Measurements from ENCODE around the gene PDGFRB. TPM values are rescaled to one million over a fixed set of nuclear protein-coding genes. Genes with fewer than 3 reads are reported as not detected.

Gene PDGFRB
- total RNA-seq, 1 experiment from 2014 or later, result not detected

DNA sequence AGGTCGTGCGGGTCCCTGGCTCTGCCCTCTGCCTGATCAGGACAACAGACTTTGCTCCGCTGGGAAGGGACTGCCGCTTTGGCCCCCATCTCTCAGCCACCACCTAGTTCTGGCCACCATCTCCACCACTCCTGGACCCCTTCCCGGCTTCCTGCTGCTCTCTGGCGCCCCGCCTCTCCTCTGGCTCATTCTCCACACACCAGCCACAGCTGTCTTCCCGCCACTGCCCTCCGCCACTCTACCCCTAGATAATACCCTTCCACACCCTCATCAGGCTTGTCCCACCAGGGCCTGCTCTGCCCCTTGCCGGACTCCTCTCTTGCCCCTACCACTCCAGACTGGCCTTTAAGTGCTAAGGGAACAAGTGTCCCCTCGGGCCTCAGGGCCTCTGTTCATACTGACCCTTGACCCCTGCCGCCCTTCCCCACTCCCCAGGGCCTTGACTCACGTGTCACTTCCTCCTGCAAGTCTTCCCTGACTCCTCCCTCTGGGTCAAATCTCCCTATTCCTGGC, 8.0 kb upstream of the PDGFRB start:
- Histone ChIP-seq H3K79me2 (ENCODE audit: low read length) (no peaks in the 10 kb centered on the region), H3K9me2 (replicated peaks; ENCODE audit: insufficient read depth, low read length) (no peaks in the 10 kb centered on the region), H3K27me3 (ENCODE audit: low read length) (no peaks in the 10 kb centered on the region), H3K4me2 (ENCODE audit: low read depth, low read length, poor library complexity, severe bottlenecking) (no peak overlapping the region), H4K20me1 (ENCODE audit: insufficient read depth, low read depth, low read length) (0 out of 2 replicates have a peak, but pooled peaks cover 7% of the 10 kb centered on the region), H3K9ac (ENCODE audit: low read length) (no peak overlapping the region), H3K27ac (ENCODE audit: low read length) (no peak overlapping the region), H3K4me3 (ENCODE audit: low read length) (no peak overlapping the region), H3K36me3 (ENCODE audit: insufficient read depth, low read length) (no peaks in the 10 kb centered on the region), H3K9me3 (ENCODE audit: low read length) (no peaks in the 10 kb centered on the region), H3K4me1 (ENCODE audit: low read length) (peaks cover 9% of the 10 kb centered on the region), H2AFZ (ENCODE audit: low read length) (no peak overlapping the region)
- no peak for DNase-seq

DNA sequence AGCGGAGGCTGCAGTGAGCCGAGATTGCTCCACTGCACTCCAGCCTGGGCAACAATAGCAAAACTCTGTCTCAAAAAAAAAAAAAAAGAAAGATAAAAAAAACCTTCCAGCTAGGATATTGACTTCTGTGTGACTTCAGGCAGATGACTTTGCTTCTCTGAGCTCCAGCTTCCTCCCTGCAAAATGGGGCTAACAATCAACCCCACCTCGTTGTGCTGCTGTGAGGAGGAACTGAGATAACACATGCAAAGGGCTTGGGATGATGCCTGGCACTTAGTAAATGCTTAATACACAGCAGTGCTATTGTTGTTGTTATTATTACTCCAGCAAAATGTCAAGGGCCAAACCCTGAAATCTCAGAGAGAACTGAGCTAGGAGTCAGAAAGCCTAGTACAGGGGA, 7.4 kb upstream of the PDGFRB start:
- H3K4me1 ChIP-seq (ENCODE audit: low read length), result peaks cover 9% of the 10 kb centered on the region
- H4K20me1 ChIP-seq (ENCODE audit: insufficient read depth, low read depth, low read length), result 0 out of 2 replicates have a peak, but pooled peaks cover 7% of the 10 kb centered on the region
- DNase-seq, result no peak
- H3K4me3 ChIP-seq (ENCODE audit: low read length), result no peak overlapping the region
- H2AFZ ChIP-seq (ENCODE audit: low read length), result no peak overlapping the region
- no peaks in the 10 kb centered on the region for H3K9me2 ChIP-seq (replicated peaks; ENCODE audit: insufficient read depth, low read length)
- H3K9ac ChIP-seq (ENCODE audit: low read length), result no peak overlapping the region
- no peaks in the 10 kb centered on the region for H3K79me2 ChIP-seq (ENCODE audit: low read length)
- H3K27me3 ChIP-seq (ENCODE audit: low read length), result no peaks in the 10 kb centered on the region
- no peaks in the 10 kb centered on the region for H3K9me3 ChIP-seq (ENCODE audit: low read length)
- no peaks in the 10 kb centered on the region for H3K36me3 ChIP-seq (ENCODE audit: insufficient read depth, low read length)
- no peak overlapping the region for H3K4me2 ChIP-seq (ENCODE audit: low read depth, low read length, poor library complexity, severe bottlenecking)
- H3K27ac ChIP-seq (ENCODE audit: low read length), result no peak overlapping the region

DNA sequence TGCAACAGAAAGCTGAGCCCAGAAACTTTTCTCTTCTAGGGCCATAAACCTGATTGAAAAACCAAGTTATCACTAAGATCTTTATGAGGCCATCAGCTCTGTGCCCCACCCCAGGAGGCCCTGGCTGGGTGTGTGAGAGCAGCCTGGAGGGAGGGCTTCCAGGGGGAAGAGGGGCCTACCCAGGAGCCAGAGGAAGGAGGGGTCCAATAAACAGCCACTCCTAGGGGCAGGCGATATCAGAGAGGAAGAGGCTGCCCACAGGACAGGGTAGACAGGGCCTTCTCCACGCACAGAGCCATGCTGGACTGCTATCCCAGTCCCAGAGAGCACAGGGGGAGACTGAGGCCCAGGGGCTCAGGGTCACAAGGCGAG, 6.5 kb upstream of the PDGFRB start:
- no peak overlapping the region for H3K4me3 ChIP-seq (ENCODE audit: low read length)
- no peak for DNase-seq
- no peak overlapping the region for H3K9ac ChIP-seq (ENCODE audit: low read length)
- no peaks in the 10 kb centered on the region for H3K9me2 ChIP-seq (replicated peaks; ENCODE audit: insufficient read depth, low read length)
- H3K27ac ChIP-seq (ENCODE audit: low read length), result no peak overlapping the region
- no peak overlapping the region for H2AFZ ChIP-seq (ENCODE audit: low read length)
- H3K9me3 ChIP-seq (ENCODE audit: low read length), result no peaks in the 10 kb centered on the region
- no peaks in the 10 kb centered on the region for H3K79me2 ChIP-seq (ENCODE audit: low read length)
- H4K20me1 ChIP-seq (ENCODE audit: insufficient read depth, low read depth, low read length), result peaks cover 7% of the 10 kb centered on the region; the same call in 1 of the 2 replicates
- no peak overlapping the region for H3K4me2 ChIP-seq (ENCODE audit: low read depth, low read length, poor library complexity, severe bottlenecking)
- H3K4me1 ChIP-seq (ENCODE audit: low read length), result peaks cover 9% of the 10 kb centered on the region
- H3K36me3 ChIP-seq (ENCODE audit: insufficient read depth, low read length), result no peaks in the 10 kb centered on the region
- no peaks in the 10 kb centered on the region for H3K27me3 ChIP-seq (ENCODE audit: low read length)

DNA sequence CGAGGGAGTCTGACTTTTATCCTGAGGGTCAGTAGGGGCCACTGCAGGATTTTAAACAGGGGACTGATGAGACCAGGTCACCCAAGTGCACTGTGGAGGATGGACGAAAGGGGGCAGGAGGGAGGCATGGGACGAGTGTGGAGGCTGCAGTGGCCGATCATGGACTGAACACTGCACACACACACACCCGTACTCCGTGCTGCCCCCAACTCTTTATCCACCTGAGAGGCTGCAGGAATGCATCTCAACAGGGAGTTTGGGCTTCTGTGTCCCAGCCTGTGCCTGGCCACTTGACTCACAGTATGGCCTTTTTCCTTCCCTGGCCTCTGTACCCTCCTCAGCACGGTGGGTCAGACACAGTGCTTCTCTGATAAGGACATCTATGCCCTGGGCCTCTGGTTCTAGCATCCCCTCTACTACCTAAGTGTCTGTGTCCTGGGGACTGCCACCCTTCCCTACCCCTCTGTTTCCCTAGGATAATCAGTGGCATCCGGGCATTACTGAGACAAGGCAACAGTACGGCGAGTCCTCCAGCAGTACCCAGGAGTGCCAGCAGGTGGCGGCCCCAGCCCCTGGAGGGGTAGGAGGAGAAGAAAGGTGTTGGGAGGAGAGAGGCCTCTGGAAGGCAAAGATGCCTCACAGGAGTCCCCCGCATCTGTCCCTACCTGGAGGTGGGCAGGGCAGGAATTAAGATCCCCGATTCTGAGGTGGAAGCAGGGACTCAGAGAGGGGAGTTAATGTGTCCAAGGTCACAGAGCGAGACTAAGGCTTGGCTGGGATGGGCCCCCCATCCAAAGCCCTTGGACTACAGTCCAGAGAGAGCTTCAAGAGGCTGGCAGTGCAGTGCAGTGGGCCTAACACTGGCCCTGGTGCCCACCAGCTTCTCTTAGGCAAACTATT, 5.8 kb upstream of the PDGFRB start:
- Histone ChIP-seq H3K9me2 (replicated peaks; ENCODE audit: insufficient read depth, low read length) (no peaks in the 10 kb centered on the region), H4K20me1 (ENCODE audit: insufficient read depth, low read depth, low read length) (peaks cover 7% of the 10 kb centered on the region; the same call in 1 of the 2 replicates), H3K4me3 (ENCODE audit: low read length) (no peak overlapping the region), H3K9ac (ENCODE audit: low read length) (no peak overlapping the region), H3K4me1 (ENCODE audit: low read length) (peaks cover 9% of the 10 kb centered on the region), H3K36me3 (ENCODE audit: insufficient read depth, low read length) (no peaks in the 10 kb centered on the region), H3K9me3 (ENCODE audit: low read length) (no peaks in the 10 kb centered on the region), H3K79me2 (ENCODE audit: low read length) (no peaks in the 10 kb centered on the region), H3K4me2 (ENCODE audit: low read depth, low read length, poor library complexity, severe bottlenecking) (peak overlapping the region; percentile 21), H3K27me3 (ENCODE audit: low read length) (no peaks in the 10 kb centered on the region), H3K27ac (ENCODE audit: low read length) (no peak overlapping the region), H2AFZ (ENCODE audit: low read length) (no peak overlapping the region)
- DNase-seq, result peak; percentile 89

DNA sequence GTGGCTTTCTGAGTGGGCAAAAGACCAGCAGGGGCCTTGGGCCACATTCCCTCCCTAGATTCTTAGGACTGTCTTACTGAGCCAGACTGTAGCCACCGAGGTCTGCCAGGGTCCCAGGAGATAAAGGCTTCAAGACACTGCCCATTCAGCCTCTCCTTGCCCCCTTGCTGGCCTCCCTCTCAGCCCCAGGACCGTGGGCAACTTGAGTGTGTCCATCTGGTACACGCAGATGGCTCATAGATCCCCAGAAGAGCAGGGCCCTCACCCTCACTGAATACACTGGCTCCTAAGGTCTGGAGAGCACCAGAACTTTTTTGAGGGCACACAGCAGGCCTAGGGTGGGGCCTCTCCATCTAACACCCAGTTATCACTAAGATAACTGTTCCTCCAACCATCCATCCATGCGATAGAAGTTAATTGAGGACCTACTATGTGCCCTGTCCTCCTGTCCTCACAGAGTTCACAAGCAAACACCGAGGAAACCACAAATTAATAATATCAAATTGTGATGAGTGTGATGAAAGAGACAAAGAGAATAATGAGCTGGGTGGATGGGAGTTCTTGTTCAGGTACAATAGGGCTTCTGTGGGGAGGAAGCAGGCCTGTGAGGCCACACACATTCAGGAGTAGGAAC, 4.9 kb upstream of the PDGFRB start:
- Histone ChIP-seq H3K9ac (ENCODE audit: low read length) (no peak overlapping the region), H3K36me3 (ENCODE audit: insufficient read depth, low read length) (no peaks in the 10 kb centered on the region), H3K4me1 (ENCODE audit: low read length) (peaks cover 9% of the 10 kb centered on the region), H3K9me3 (ENCODE audit: low read length) (no peaks in the 10 kb centered on the region), H3K27me3 (ENCODE audit: low read length) (no peaks in the 10 kb centered on the region), H3K79me2 (ENCODE audit: low read length) (no peaks in the 10 kb centered on the region), H2AFZ (ENCODE audit: low read length) (no peak overlapping the region), H4K20me1 (ENCODE audit: insufficient read depth, low read depth, low read length) (peaks cover 12% of the 10 kb centered on the region; the same call in 1 of the 2 replicates), H3K27ac (ENCODE audit: low read length) (no peak overlapping the region), H3K4me2 (ENCODE audit: low read depth, low read length, poor library complexity, severe bottlenecking) (no peak overlapping the region), H3K9me2 (replicated peaks; ENCODE audit: insufficient read depth, low read length) (no peaks in the 10 kb centered on the region), H3K4me3 (ENCODE audit: low read length) (no peak overlapping the region)
- DNase-seq, result no peak

DNA sequence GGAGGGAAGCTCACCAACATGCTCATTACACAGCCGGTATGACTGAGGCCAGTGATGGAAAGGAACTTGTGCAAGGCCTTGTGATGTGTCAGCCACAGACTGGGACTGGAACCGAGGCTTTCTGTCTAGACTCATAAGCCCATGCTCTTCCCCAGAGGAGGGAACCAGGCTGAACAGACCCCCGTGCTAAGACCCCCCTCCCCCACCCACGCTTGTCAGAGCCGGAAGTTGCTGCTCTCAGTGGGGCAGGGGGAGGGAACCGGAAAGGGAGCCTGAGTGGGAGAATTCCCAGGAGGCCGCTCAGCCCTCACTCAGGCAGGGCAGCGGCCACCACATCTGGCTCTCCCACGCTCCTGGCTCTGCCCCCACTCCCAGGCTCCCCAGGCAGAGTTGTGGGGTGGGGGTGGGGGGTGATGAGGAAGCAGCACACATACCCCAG, 4.1 kb upstream of the PDGFRB start:
- peak; percentile 51 for DNase-seq
- Histone ChIP-seq H3K27me3 (ENCODE audit: low read length) (no peaks in the 10 kb centered on the region), H3K4me1 (ENCODE audit: low read length) (peaks cover 15% of the 10 kb centered on the region), H3K79me2 (ENCODE audit: low read length) (no peaks in the 10 kb centered on the region), H3K9me2 (replicated peaks; ENCODE audit: insufficient read depth, low read length) (no peaks in the 10 kb centered on the region), H3K36me3 (ENCODE audit: insufficient read depth, low read length) (no peaks in the 10 kb centered on the region), H3K9ac (ENCODE audit: low read length) (no peak overlapping the region), H4K20me1 (ENCODE audit: insufficient read depth, low read depth, low read length) (peaks cover 12% of the 10 kb centered on the region; the same call in 1 of the 2 replicates), H3K4me3 (ENCODE audit: low read length) (no peak overlapping the region), H3K27ac (ENCODE audit: low read length) (no peak overlapping the region), H3K9me3 (ENCODE audit: low read length) (no peaks in the 10 kb centered on the region), H2AFZ (ENCODE audit: low read length) (no peak overlapping the region), H3K4me2 (ENCODE audit: low read depth, low read length, poor library complexity, severe bottlenecking) (no peak overlapping the region)

DNA sequence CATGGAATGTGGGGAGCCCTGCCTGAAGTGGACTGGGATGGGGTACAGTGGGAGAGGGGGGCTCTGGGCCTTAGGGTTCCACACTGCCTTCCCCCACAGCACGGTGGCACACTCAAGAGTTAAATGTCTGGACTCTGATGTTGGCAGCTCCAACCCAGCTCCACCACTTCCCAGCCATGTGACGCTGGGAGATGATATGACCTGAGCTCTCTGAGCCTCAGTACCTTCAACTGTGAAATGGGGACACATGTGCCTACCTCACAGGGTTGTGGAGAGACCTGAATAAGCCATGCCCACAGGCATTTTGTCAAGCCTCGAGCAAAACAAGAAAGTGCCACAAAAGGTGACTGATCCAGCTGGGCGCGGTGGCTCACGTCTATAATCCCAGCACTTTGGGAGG, 3.4 kb upstream of the PDGFRB start:
- Histone ChIP-seq H3K27me3 (ENCODE audit: low read length) (no peaks in the 10 kb centered on the region), H3K4me3 (ENCODE audit: low read length) (no peak overlapping the region), H3K9ac (ENCODE audit: low read length) (no peak overlapping the region), H3K79me2 (ENCODE audit: low read length) (no peaks in the 10 kb centered on the region), H2AFZ (ENCODE audit: low read length) (no peak overlapping the region), H3K4me2 (ENCODE audit: low read depth, low read length, poor library complexity, severe bottlenecking) (no peak overlapping the region), H3K36me3 (ENCODE audit: insufficient read depth, low read length) (no peaks in the 10 kb centered on the region), H4K20me1 (ENCODE audit: insufficient read depth, low read depth, low read length) (peaks cover 13% of the 10 kb centered on the region; the same call in 1 of the 2 replicates), H3K9me3 (ENCODE audit: low read length) (no peaks in the 10 kb centered on the region), H3K27ac (ENCODE audit: low read length) (no peak overlapping the region), H3K4me1 (ENCODE audit: low read length) (peaks cover 20% of the 10 kb centered on the region), H3K9me2 (replicated peaks; ENCODE audit: insufficient read depth, low read length) (no peaks in the 10 kb centered on the region)
- DNase-seq, result no peak
